ENCODE results near the gene UTS2R.

The UTS2R gene

DNA sequence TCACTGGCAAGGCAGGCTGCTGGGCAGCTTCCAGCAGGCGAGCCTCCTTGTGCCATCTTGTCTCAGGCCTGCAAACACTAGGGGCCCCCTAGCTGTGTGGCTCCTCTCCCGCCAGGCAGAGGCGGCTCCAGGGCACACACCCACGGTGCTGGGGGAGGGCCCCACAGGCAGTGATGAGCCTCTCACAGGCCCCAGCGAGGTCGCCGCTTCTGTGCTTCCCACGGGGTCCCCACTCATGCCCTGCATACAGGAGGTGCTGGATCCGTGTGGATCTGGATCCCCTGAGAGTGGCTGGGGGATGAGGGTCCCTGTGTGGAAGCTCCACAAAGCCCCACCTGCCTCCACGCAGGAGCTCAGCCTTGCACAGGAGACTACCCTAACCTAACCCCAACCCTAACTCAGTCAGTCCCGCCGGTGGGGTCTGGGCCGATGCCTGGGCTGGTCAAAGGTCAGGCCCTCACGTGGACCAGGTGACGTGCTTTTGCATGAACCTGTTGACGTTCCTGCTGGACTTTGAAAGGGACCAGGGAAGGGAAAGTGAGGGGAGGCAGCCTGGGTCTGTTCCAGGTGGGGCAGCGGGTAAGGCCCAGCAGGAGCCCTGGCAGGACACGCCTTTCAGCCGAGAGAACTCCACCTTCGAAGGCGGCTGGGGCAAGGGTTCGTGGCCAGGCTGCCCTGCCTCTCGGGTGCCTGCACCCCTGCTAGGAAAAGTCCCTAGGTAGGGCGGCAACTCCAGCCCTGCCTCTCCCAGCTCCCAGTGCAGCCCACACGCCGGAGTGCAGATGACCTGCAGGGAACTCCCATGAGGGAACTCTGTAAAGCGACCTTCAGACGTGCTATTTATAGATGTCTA is 43.2 kb upstream of the UTS2R start:
- Histone ChIP-seq H4K91ac (ENCODE audit: low read depth, low read length) (no peak overlapping the region), H3K79me1 (ENCODE audit: low read length) (no peaks in the 10 kb centered on the region), H4K8ac (ENCODE audit: low read depth, low read length) (no peak overlapping the region), H3K9me3 (ENCODE audit: insufficient read depth, low read depth, low read length) (peaks cover 6% of the 10 kb centered on the region), H3K4me3 (ENCODE audit: low read depth, low read length) (no peak overlapping the region), H2BK12ac (ENCODE audit: low read length) (no peak overlapping the region), H2BK5ac (ENCODE audit: low read depth, low read length, poor library complexity) (no peak overlapping the region), H3K14ac (ENCODE audit: low read length) (no peak overlapping the region), H3K4me1 (ENCODE audit: control insufficient read depth in 1 of 2, insufficient read depth in 2 of 2, low read length in 2 of 2) (peaks cover 5% of the 10 kb centered on the region in 2 experiments), H4K12ac (ENCODE audit: low read depth, low read length) (no peak overlapping the region), H3K9ac (ENCODE audit: low read length) (no peak overlapping the region), H3K36me3 (ENCODE audit: control insufficient read depth in 1 of 2, insufficient read depth in 2 of 2, low read length in 2 of 2) (no peaks in the 10 kb centered on the region), H3K27me3 (ENCODE audit: insufficient read depth, low read length) (peaks cover 15% of the 10 kb centered on the region), H3K4me2 (ENCODE audit: low read length) (no peak overlapping the region), H3K4ac (ENCODE audit: low read depth, low read length) (no peak overlapping the region), H2BK120ac (ENCODE audit: insufficient read depth, low read length, poor library complexity) (no peak overlapping the region), H2AFZ (ENCODE audit: insufficient read depth, low read length, poor library complexity) (no peak overlapping the region), H3K27ac (ENCODE audit: low read depth, low read length) (no peak overlapping the region), H3K23ac (ENCODE audit: low read length) (no peak overlapping the region), H3K18ac (ENCODE audit: low read length) (no peak overlapping the region), H3K79me2 (ENCODE audit: control insufficient read depth, insufficient read depth, low read length, poor library complexity) (no peaks in the 10 kb centered on the region), H2AK5ac (ENCODE audit: low read length) (no peak overlapping the region)
- no CpG with 5 or more reads among the region's 28 CpGs for WGBS (ENCODE audit: extremely low coverage, insufficient coverage, insufficient read length)
- DNase-seq, result no peak

DNA sequence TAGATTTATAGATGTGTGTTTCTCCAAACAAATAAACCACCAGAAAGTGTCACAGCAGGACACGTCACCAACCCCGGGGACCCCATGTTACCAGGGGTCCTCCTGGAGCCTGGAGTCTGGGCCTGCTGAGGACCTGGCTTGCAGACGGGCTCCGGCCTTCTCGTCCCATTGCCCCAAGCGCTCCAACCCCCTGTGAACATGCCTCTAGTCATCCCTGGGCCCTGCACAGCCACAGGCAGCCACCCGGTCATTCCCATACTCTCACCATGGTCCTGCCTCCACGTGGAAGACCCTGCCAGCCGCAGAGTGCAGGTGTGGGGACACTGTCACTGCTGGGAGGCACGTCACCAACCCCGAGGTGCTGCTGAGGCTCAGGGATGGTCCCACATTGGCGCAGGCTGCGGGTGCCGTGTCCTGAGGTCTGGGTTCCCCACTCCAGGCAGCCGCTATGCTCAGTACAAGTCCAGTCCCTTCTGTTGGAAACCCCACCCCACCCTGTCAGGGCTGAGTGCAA is 42.5 kb upstream of the UTS2R start:
- Histone ChIP-seq H3K4me1 (ENCODE audit: control insufficient read depth in 1 of 2, insufficient read depth in 2 of 2, low read length in 2 of 2) (peaks cover 9 to 10% of the 10 kb centered on the region in 2 experiments), H3K23ac (ENCODE audit: low read length) (no peak overlapping the region), H3K36me3 (ENCODE audit: control insufficient read depth in 1 of 2, insufficient read depth in 2 of 2, low read length in 2 of 2) (no peaks in the 10 kb centered on the region), H2BK5ac (ENCODE audit: low read depth, low read length, poor library complexity) (no peak overlapping the region), H2BK12ac (ENCODE audit: low read length) (no peak overlapping the region), H2AK5ac (ENCODE audit: low read length) (no peak overlapping the region), H3K4ac (ENCODE audit: low read depth, low read length) (no peak overlapping the region), H3K14ac (ENCODE audit: low read length) (no peak overlapping the region), H3K9me3 (ENCODE audit: insufficient read depth, low read depth, low read length) (peaks cover 6% of the 10 kb centered on the region), H2BK120ac (ENCODE audit: insufficient read depth, low read length, poor library complexity) (no peak overlapping the region), H3K79me2 (ENCODE audit: control insufficient read depth, insufficient read depth, low read length, poor library complexity) (no peaks in the 10 kb centered on the region), H3K79me1 (ENCODE audit: low read length) (no peaks in the 10 kb centered on the region), H4K91ac (ENCODE audit: low read depth, low read length) (no peak overlapping the region), H2AFZ (ENCODE audit: insufficient read depth, low read length, poor library complexity) (no peak overlapping the region), H3K18ac (ENCODE audit: low read length) (no peak overlapping the region), H3K4me2 (ENCODE audit: low read length) (no peak overlapping the region), H3K4me3 (ENCODE audit: low read depth, low read length) (no peak overlapping the region), H3K27me3 (ENCODE audit: insufficient read depth, low read length) (peaks cover 21% of the 10 kb centered on the region), H3K9ac (ENCODE audit: low read length) (no peak overlapping the region), H3K27ac (ENCODE audit: low read depth, low read length) (no peak overlapping the region), H4K8ac (ENCODE audit: low read depth, low read length) (no peak overlapping the region), H4K12ac (ENCODE audit: low read depth, low read length) (no peak overlapping the region)
- DNase-seq, result no peak
- no CpG with 5 or more reads among the region's 15 CpGs for WGBS (ENCODE audit: extremely low coverage, insufficient coverage, insufficient read length)

- Histone ChIP-seq H3K27me3 (ENCODE audit: insufficient read depth, low read length) (peaks cover 29% of the 10 kb centered on the region), H4K91ac (ENCODE audit: low read depth, low read length) (no peak overlapping the region), H3K4me1 (ENCODE audit: control insufficient read depth in 1 of 2, insufficient read depth in 2 of 2, low read length in 2 of 2) (peaks cover 9 to 10% of the 10 kb centered on the region in 2 experiments), H3K9me3 (ENCODE audit: insufficient read depth, low read depth, low read length) (peaks cover 7% of the 10 kb centered on the region), H3K18ac (ENCODE audit: low read length) (no peak overlapping the region), H4K8ac (ENCODE audit: low read depth, low read length) (no peak overlapping the region), H3K79me1 (ENCODE audit: low read length) (no peaks in the 10 kb centered on the region), H2BK5ac (ENCODE audit: low read depth, low read length, poor library complexity) (no peak overlapping the region), H3K4ac (ENCODE audit: low read depth, low read length) (no peak overlapping the region), H3K27ac (ENCODE audit: low read depth, low read length) (no peak overlapping the region), H2AK5ac (ENCODE audit: low read length) (no peak overlapping the region), H3K4me3 (ENCODE audit: low read depth, low read length) (no peak overlapping the region), H3K36me3 (ENCODE audit: control insufficient read depth in 1 of 2, insufficient read depth in 2 of 2, low read length in 2 of 2) (no peaks in the 10 kb centered on the region), H3K23ac (ENCODE audit: low read length) (no peak overlapping the region), H2BK12ac (ENCODE audit: low read length) (no peak overlapping the region), H3K79me2 (ENCODE audit: control insufficient read depth, insufficient read depth, low read length, poor library complexity) (no peaks in the 10 kb centered on the region), H3K9ac (ENCODE audit: low read length) (no peak overlapping the region), H3K4me2 (ENCODE audit: low read length) (no peak overlapping the region), H2AFZ (ENCODE audit: insufficient read depth, low read length, poor library complexity) (no peak overlapping the region), H2BK120ac (ENCODE audit: insufficient read depth, low read length, poor library complexity) (no peak overlapping the region), H4K12ac (ENCODE audit: low read depth, low read length) (no peak overlapping the region), H3K14ac (ENCODE audit: low read length) (no peak overlapping the region)
- no peak for DNase-seq
- no CpG with 5 or more reads among the region's 19 CpGs for WGBS (ENCODE audit: extremely low coverage, insufficient coverage, insufficient read length)
These were observed 41.8 kb upstream of the UTS2R start for GRCh38 chr17:82329683-82330321.

- no peak overlapping the region for H3K9ac ChIP-seq (ENCODE audit: low read length)
- no peak overlapping the region for H4K12ac ChIP-seq (ENCODE audit: low read depth, low read length)
- no CpG with 5 or more reads among the region's 28 CpGs for WGBS (ENCODE audit: extremely low coverage, insufficient coverage, insufficient read length)
- H3K27ac ChIP-seq (ENCODE audit: low read depth, low read length), result no peak overlapping the region
- no peak overlapping the region for H2BK12ac ChIP-seq (ENCODE audit: low read length)
- DNase-seq, result no peak
- H3K79me1 ChIP-seq (ENCODE audit: low read length), result no peaks in the 10 kb centered on the region
- no peak overlapping the region for H2BK120ac ChIP-seq (ENCODE audit: insufficient read depth, low read length, poor library complexity)
- H3K36me3 ChIP-seq (ENCODE audit: control insufficient read depth in 1 of 2, insufficient read depth in 2 of 2, low read length in 2 of 2), result no peaks in the 10 kb centered on the region
- H2BK5ac ChIP-seq (ENCODE audit: low read depth, low read length, poor library complexity), result no peak overlapping the region
- H3K9me3 ChIP-seq (ENCODE audit: insufficient read depth, low read depth, low read length), result peaks cover 8% of the 10 kb centered on the region
- no peak overlapping the region for H3K4me3 ChIP-seq (ENCODE audit: low read depth, low read length)
- H3K4me2 ChIP-seq (ENCODE audit: low read length), result no peak overlapping the region
- H2AFZ ChIP-seq (ENCODE audit: insufficient read depth, low read length, poor library complexity), result no peak overlapping the region
- H3K4me1 ChIP-seq (ENCODE audit: control insufficient read depth in 1 of 2, insufficient read depth in 2 of 2, low read length in 2 of 2), result peaks cover 9 to 10% of the 10 kb centered on the region in 2 experiments
- no peak overlapping the region for H3K18ac ChIP-seq (ENCODE audit: low read length)
- H3K27me3 ChIP-seq (ENCODE audit: insufficient read depth, low read length), result peaks cover 31% of the 10 kb centered on the region
- no peak overlapping the region for H2AK5ac ChIP-seq (ENCODE audit: low read length)
- H4K91ac ChIP-seq (ENCODE audit: low read depth, low read length), result no peak overlapping the region
- H3K23ac ChIP-seq (ENCODE audit: low read length), result no peak overlapping the region
- no peak overlapping the region for H3K4ac ChIP-seq (ENCODE audit: low read depth, low read length)
- H4K8ac ChIP-seq (ENCODE audit: low read depth, low read length), result no peak overlapping the region
- no peak overlapping the region for H3K14ac ChIP-seq (ENCODE audit: low read length)
- H3K79me2 ChIP-seq (ENCODE audit: control insufficient read depth, insufficient read depth, low read length, poor library complexity), result no peaks in the 10 kb centered on the region
These were observed 41.0 kb upstream of the UTS2R start for GRCh38 chr17:82330322-82331239.
